ENCODE results near the gene SLC66A3.

Gene SLC66A3

GRCh38 chr2:11220445-11220844, 65.2 kb downstream of the SLC66A3 start:
- no peak for DNase-seq

DNA sequence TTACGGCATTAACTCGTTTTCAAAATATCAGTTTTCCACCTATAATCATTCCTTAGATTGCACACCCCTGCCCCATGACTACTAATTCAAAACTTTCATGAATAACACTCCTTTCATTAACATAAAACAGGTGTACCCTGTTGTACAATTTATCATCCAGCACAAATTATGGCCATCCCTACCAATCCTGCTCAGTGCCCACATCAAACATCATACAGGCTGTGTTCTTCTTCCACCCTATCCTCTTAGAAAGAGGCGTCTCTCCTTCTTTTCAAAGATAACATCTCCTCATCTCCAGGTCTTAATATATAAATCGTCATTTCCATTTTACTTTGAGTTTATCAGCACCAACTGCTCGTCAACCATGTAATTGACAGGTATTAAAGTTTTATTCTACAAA, 67.6 kb downstream of the SLC66A3 start:
- DNase-seq: no peak

- DNase-seq: no peak
Observed at GRCh38 chr2:11224887-11225286, 69.6 kb downstream of the SLC66A3 start.

GRCh38 chr2:11227595-11227994, 72.3 kb downstream of the SLC66A3 start:
- DNase-seq: no peak

Measured in central memory CD4-positive, alpha-beta T cell (primary cell).